ENCODE results near the gene APC.

APC gene

DNA sequence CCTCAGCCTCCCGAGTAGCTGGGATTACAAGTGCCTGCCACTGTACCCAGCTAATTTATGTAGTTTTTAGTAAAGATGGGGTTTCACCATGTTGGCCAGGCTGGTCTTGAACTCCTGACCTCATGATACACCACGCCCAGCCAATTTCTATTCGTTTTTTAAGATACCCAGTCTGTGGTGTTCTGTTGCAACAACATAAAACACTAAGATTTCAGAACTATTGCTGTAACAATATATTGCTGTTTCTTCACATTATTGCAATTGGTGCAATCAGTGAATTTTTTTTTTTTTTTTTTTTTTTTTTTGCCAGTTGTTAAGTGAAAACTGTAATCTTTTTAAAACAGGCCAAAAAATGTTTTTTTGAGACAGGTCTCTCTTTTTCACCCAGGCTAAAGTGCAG, 133.3 kb downstream of the APC start:
- Histone ChIP-seq H3K4me3 (ENCODE audit: low read length) (no peak overlapping the region), H3K4me1 (ENCODE audit: low read length) (peaks cover 20% of the 10 kb centered on the region), H2AFZ (ENCODE audit: low read depth, low read length) (no peak overlapping the region), H4K20me1 (ENCODE audit: insufficient read depth, low read length) (peaks cover 4% of the 10 kb centered on the region; the same call in 1 of the 2 replicates), H3K27me3 (ENCODE audit: low read depth, low read length) (no peaks in the 10 kb centered on the region), H3K9ac (ENCODE audit: low read length) (no peak overlapping the region), H3K36me3 (replicated peaks; ENCODE audit: low read depth, low read length) (peaks cover 17% of the 10 kb centered on the region), H3K79me2 (ENCODE audit: low read length) (peaks cover 22% of the 10 kb centered on the region), H3K9me3 (ENCODE audit: insufficient read depth, low read length) (no peaks in the 10 kb centered on the region), H3K27ac (ENCODE audit: low read length) (no peak overlapping the region), H3K4me2 (ENCODE audit: low read length) (no peak overlapping the region)
- TF ChIP-seq EZH2phosphoT487 (IDR thresholded peaks at IDR 0.05; ENCODE audit: low read depth), result no peak
- TF ChIP-seq, protein P1, sequence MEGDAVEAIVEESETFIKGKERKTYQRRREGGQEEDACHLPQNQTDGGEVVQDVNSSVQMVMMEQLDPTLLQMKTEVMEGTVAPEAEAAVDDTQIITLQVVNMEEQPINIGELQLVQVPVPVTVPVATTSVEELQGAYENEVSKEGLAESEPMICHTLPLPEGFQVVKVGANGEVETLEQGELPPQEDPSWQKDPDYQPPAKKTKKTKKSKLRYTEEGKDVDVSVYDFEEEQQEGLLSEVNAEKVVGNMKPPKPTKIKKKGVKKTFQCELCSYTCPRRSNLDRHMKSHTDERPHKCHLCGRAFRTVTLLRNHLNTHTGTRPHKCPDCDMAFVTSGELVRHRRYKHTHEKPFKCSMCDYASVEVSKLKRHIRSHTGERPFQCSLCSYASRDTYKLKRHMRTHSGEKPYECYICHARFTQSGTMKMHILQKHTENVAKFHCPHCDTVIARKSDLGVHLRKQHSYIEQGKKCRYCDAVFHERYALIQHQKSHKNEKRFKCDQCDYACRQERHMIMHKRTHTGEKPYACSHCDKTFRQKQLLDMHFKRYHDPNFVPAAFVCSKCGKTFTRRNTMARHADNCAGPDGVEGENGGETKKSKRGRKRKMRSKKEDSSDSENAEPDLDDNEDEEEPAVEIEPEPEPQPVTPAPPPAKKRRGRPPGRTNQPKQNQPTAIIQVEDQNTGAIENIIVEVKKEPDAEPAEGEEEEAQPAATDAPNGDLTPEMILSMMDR (IDR thresholded peaks at IDR 0.05; ENCODE audit: low read depth, low read length), result no peak

DNA sequence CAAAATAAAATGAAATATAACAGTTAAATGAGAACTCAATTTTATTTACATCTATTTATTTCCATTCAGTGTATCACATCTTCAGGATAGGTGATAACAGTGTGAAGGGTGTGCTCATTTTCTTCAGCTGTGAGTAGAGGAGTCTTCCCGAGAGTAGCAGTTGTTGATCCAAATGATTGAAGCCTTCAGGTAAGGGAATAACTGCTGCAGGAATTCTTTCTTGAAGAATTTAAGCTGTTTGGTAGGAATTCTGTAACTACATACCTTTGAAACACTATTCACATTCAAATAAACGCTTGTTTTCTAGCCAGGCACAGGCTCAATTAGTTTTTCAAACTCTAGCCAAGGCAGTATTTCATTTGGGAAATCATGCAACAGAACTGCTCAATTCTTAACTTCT, 138.7 kb downstream of the APC start:
- Histone ChIP-seq H4K20me1 (ENCODE audit: insufficient read depth, low read length) (0 out of 2 replicates have a peak, but pooled peaks cover 4% of the 10 kb centered on the region), H3K4me2 (ENCODE audit: low read length) (no peak overlapping the region), H2AFZ (ENCODE audit: low read depth, low read length) (no peak overlapping the region), H3K4me1 (ENCODE audit: low read length) (peaks cover 7% of the 10 kb centered on the region), H3K27ac (ENCODE audit: low read length) (no peak overlapping the region), H3K9me3 (ENCODE audit: insufficient read depth, low read length) (no peaks in the 10 kb centered on the region), H3K36me3 (replicated peaks; ENCODE audit: low read depth, low read length) (peaks cover 25% of the 10 kb centered on the region), H3K9ac (ENCODE audit: low read length) (no peak overlapping the region), H3K4me3 (ENCODE audit: low read length) (no peak overlapping the region), H3K27me3 (ENCODE audit: low read depth, low read length) (no peaks in the 10 kb centered on the region), H3K79me2 (ENCODE audit: low read length) (no peaks in the 10 kb centered on the region)
- no peak for TF ChIP-seq EZH2phosphoT487 (IDR thresholded peaks at IDR 0.05; ENCODE audit: low read depth)
- TF ChIP-seq, protein P1 (IDR thresholded peaks at IDR 0.05; ENCODE audit: low read depth, low read length), result no peak

DNA sequence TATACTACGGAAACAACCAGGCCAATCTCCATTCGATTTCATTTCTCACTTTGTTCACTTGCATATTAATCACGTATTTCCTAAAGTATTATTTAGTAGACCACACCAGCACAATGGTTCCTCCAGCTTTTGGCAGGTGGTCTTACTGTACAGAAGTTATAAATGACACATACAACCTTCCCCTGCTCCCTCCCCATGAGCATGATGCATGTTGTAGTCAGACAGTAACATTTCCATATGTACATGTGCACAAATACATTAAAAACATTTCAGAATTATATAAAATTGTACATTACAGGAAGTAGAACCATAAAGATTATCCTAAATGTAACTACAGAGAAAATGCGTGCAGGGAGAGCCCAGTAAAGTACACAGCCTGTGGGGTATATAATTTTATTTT, 140.4 kb downstream of the APC start:
- no peaks in the 10 kb centered on the region for H3K9me3 ChIP-seq (ENCODE audit: insufficient read depth, low read length)
- no peak overlapping the region for H3K9ac ChIP-seq (ENCODE audit: low read length)
- H3K4me1 ChIP-seq (ENCODE audit: low read length), result peaks cover 7% of the 10 kb centered on the region
- H3K27ac ChIP-seq (ENCODE audit: low read length), result no peak overlapping the region
- H3K79me2 ChIP-seq (ENCODE audit: low read length), result no peaks in the 10 kb centered on the region
- TF ChIP-seq, protein P1 (IDR thresholded peaks at IDR 0.05; ENCODE audit: low read depth, low read length), result no peak
- TF ChIP-seq EZH2phosphoT487 (IDR thresholded peaks at IDR 0.05; ENCODE audit: low read depth), result no peak
- H2AFZ ChIP-seq (ENCODE audit: low read depth, low read length), result no peak overlapping the region
- 0 out of 2 replicates have a peak, but pooled peaks cover 4% of the 10 kb centered on the region for H4K20me1 ChIP-seq (ENCODE audit: insufficient read depth, low read length)
- peaks cover 33% of the 10 kb centered on the region for H3K36me3 ChIP-seq (replicated peaks; ENCODE audit: low read depth, low read length)
- H3K4me3 ChIP-seq (ENCODE audit: low read length), result no peak overlapping the region
- no peaks in the 10 kb centered on the region for H3K27me3 ChIP-seq (ENCODE audit: low read depth, low read length)
- no peak overlapping the region for H3K4me2 ChIP-seq (ENCODE audit: low read length)

DNA sequence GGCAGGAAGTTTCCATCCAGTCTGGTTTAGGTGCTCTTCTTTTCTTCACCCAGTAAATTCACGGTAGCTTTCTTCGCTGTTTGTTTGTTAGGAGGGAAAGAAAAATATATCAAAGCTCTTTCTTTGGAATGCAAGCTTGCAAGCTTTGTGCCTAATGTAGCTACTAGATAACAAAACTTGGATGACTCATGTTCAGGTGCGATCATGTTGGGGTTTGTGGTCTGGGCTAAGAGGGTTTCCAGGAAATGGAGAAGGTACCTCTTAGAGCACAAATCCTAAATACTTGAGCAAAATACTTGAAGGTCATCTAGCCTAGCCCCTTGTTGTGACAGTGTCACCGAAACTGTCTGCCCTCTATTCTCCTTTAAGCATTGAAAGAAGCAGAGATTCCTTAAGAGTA, 141.1 kb downstream of the APC start:
- TF ChIP-seq, protein P1 (IDR thresholded peaks at IDR 0.05; ENCODE audit: low read depth, low read length), result no peak
- no peak for TF ChIP-seq EZH2phosphoT487 (IDR thresholded peaks at IDR 0.05; ENCODE audit: low read depth)
- H3K4me2 ChIP-seq (ENCODE audit: low read length), result no peak overlapping the region
- 0 out of 2 replicates have a peak, but pooled peaks cover 4% of the 10 kb centered on the region for H4K20me1 ChIP-seq (ENCODE audit: insufficient read depth, low read length)
- H3K4me1 ChIP-seq (ENCODE audit: low read length), result peaks cover 7% of the 10 kb centered on the region
- H3K4me3 ChIP-seq (ENCODE audit: low read length), result no peak overlapping the region
- no peaks in the 10 kb centered on the region for H3K27me3 ChIP-seq (ENCODE audit: low read depth, low read length)
- H2AFZ ChIP-seq (ENCODE audit: low read depth, low read length), result no peak overlapping the region
- no peak overlapping the region for H3K9ac ChIP-seq (ENCODE audit: low read length)
- no peak overlapping the region for H3K27ac ChIP-seq (ENCODE audit: low read length)
- H3K36me3 ChIP-seq (replicated peaks; ENCODE audit: low read depth, low read length), result peaks cover 35% of the 10 kb centered on the region
- no peaks in the 10 kb centered on the region for H3K9me3 ChIP-seq (ENCODE audit: insufficient read depth, low read length)
- H3K79me2 ChIP-seq (ENCODE audit: low read length), result no peaks in the 10 kb centered on the region
